ENCODE results near the gene NMUR2. TPM values are rescaled to one million over a fixed set of nuclear protein-coding genes. Genes with fewer than 3 reads are reported as not detected.

The NMUR2 gene
- total and polyA plus RNA-seq, 2 of the 8 experiments (the other 6 are each of a cell fraction or from before 2014, with no cell fraction given): 0.11 TPM; not detected in 1

DNA sequence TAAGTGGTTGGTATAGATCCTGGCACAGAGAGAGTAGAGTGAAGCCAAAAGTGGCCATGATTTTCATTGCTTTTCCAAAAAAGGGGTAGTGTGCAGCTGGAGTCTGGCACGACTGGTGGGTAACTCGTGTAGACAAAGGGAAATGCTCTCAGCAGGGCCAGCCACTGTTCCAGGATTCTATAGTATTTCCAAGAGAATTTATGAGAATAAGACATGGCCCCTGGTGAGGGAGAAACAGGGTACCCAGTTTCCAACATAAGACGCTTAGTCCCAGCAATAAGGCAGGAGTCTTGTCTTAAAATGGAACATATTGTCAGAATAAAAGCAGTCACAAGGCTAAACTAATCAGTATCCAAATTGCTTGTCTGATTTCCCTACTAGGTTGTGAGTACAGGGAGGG, 52.1 kb downstream of the NMUR2 start:
- H3K27me3 ChIP-seq (replicated peaks in 1 of 4; ENCODE audit: control insufficient read depth in 3 of 4, extremely low read depth in 1 of 4, insufficient read depth in 3 of 4, low read length in 3 of 4): peaks cover 0 to 1% (median 0%) of the 10 kb centered on the region in 4 experiments; a peak in 1 of 7 replicates
- no peak overlapping the region for H3K9ac ChIP-seq (replicated peaks in 1 of 4; ENCODE audit: extremely low read depth in 1 of 4, low read depth in 3 of 4, low read length in 3 of 4)
- no peaks in the 10 kb centered on the region for H3K36me3 ChIP-seq (ENCODE audit: control insufficient read depth in 2 of 4, insufficient read depth in 4 of 4, low read length in 3 of 4)
- DNase-seq (ENCODE audit: low read depth in 1 of 2, low spot score in 2 of 2) (no peak), FAIRE-seq (no peak)
- TF ChIP-seq CTBP2 (IDR thresholded peaks at IDR 0.05; ENCODE audit: borderline replicate concordance, insufficient read depth, insufficient read length, low read length): no peak
- no peak for TF ChIP-seq SP4 (IDR thresholded peaks at IDR 0.05; ENCODE audit: low read length)
- no peak for TF ChIP-seq CBX5 (IDR thresholded peaks at IDR 0.05; ENCODE audit: low read depth, low read length)
- TF ChIP-seq SIN3A (conservative IDR thresholded peaks at IDR 0.05 in 1 of 2, IDR thresholded peaks at IDR 0.05 in 1 of 2; ENCODE audit: low read depth in 1 of 2, low read length in 2 of 2): no peak
- TF ChIP-seq HDAC6 (IDR thresholded peaks at IDR 0.05; ENCODE audit: low read depth, low read length): no peak
- no peak for TF ChIP-seq TAF1 (IDR thresholded peaks at IDR 0.05; ENCODE audit: low read depth, low read length)
- TF ChIP-seq, protein P1, sequence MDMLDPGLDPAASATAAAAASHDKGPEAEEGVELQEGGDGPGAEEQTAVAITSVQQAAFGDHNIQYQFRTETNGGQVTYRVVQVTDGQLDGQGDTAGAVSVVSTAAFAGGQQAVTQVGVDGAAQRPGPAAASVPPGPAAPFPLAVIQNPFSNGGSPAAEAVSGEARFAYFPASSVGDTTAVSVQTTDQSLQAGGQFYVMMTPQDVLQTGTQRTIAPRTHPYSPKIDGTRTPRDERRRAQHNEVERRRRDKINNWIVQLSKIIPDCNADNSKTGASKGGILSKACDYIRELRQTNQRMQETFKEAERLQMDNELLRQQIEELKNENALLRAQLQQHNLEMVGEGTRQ (IDR thresholded peaks at IDR 0.05; ENCODE audit: low read length): no peak
- no peak for TF ChIP-seq CEBPB (IDR thresholded peaks at IDR 0.05; ENCODE audit: low read depth, low read length)
- no peak for TF ChIP-seq KDM5A (IDR thresholded peaks at IDR 0.05; ENCODE audit: low read length)
- 78% methylated on average over 3 of the region's 3 CpGs; no CpG with 5 or more reads in 1 of the 2 experiments for WGBS, 2 experiments (ENCODE audit: extremely low coverage in 1 of 2, insufficient coverage in 1 of 2, insufficient read length in 1 of 2, insufficient replicate concordance in 2 of 2, low coverage in 1 of 2, low lambda C conversion rate in 2 of 2, missing lambda C conversion rate in 1 of 2)
- no peak overlapping the region for H2BK20ac ChIP-seq (ENCODE audit: low read length)
- no peaks in the 10 kb centered on the region for H3K79me1 ChIP-seq (ENCODE audit: low read depth, low read length)
- H3K4ac ChIP-seq (replicated peaks; ENCODE audit: insufficient read length, low read depth, low read length): no peak overlapping the region
- H4K5ac ChIP-seq (ENCODE audit: insufficient read length, low read depth, low read length): no peak overlapping the region
- H2BK120ac ChIP-seq (replicated peaks; ENCODE audit: low read depth, low read length): no peak overlapping the region
- H3K23me2 ChIP-seq (ENCODE audit: low read depth, low read length): no peaks in the 10 kb centered on the region; the same call in 1 of the 2 replicates
- no peak overlapping the region for H4K91ac ChIP-seq (replicated peaks; ENCODE audit: insufficient read length, low read length)
- no peak overlapping the region for H3K27ac ChIP-seq (ENCODE audit: low read depth, low read length)
- H2BK5ac ChIP-seq (ENCODE audit: low read depth, low read length): no peak overlapping the region
- ChIA-PET CTCF (ENCODE audit: partially characterized antibody) (no interaction called here), POLR2A (ENCODE audit: partially characterized antibody) (interaction anchor here (0.5 kb wide), 1 partner anchor 209 kb away, joined by 3 read pairs; no protein-coding TSS in a partner anchor)
- no peak overlapping the region for H3K14ac ChIP-seq (ENCODE audit: insufficient read length)
- no peak overlapping the region for H2AK5ac ChIP-seq (ENCODE audit: low read depth, low read length)
- H2BK15ac ChIP-seq (ENCODE audit: low read length): no peak overlapping the region
- no peak overlapping the region for H3K18ac ChIP-seq (ENCODE audit: extremely low read depth, low read length)
- H3K56ac ChIP-seq (replicated peaks; ENCODE audit: insufficient read length, low read depth, low read length): no peak overlapping the region
- no peak overlapping the region for H3K4me3 ChIP-seq (ENCODE audit: extremely low read depth in 1 of 4, insufficient read depth in 2 of 4, low read depth in 3 of 4, low read length in 4 of 4)
- no peak overlapping the region for H3K4me2 ChIP-seq (ENCODE audit: insufficient read depth in 1 of 2, low read depth in 2 of 2, low read length in 2 of 2)
- H3K9me3 ChIP-seq (ENCODE audit: insufficient read depth in 2 of 2, low read depth in 1 of 2, low read length in 1 of 2): no peaks in the 10 kb centered on the region
- no peaks in the 10 kb centered on the region for H3K79me2 ChIP-seq (ENCODE audit: control insufficient read depth in 1 of 2, insufficient read depth in 2 of 2, low read length in 2 of 2)
- H4K20me1 ChIP-seq (replicated peaks in 1 of 2; ENCODE audit: control insufficient read depth in 1 of 2, insufficient read depth in 2 of 2, low read length in 2 of 2): no peaks in the 10 kb centered on the region
- no peak overlapping the region for H4K8ac ChIP-seq (ENCODE audit: extremely low read depth, insufficient read depth, low read length)
- no peak overlapping the region for H2AFZ ChIP-seq (ENCODE audit: low read length)
- no peak overlapping the region for H3K23ac ChIP-seq (ENCODE audit: insufficient read length)
- H3K4me1 ChIP-seq (replicated peaks in 1 of 4; ENCODE audit: control insufficient read depth in 3 of 4, insufficient read depth in 4 of 4, low read length in 3 of 4): no peaks in the 10 kb centered on the region
- no peak overlapping the region for H2BK12ac ChIP-seq (ENCODE audit: low read depth, low read length)

All from H1 (cell line).